Stimulated activated CD8-positive, alpha-beta memory T cell treated with anti-CD3 and anti-CD28 coated beads, Interleukin-4, amount 100 ng/mL, for 24 hours (primary cell): Measurements from ENCODE around the gene DKKL1.

ENCODE experiments used
- DNase-seq: peaks from one replicate; pipeline ENCODE4 v3.0.0-alpha.2; 2020; ENCODE audit warnings: low read depth

DKKL1 gene

GRCh38 chr19:49422407-49423070 is 58.9 kb downstream of the DKKL1 start:
- DNase-seq, result no peak

GRCh38 chr19:49423071-49423984 is 59.7 kb downstream of the DKKL1 start, which contains the start of gene PTH2:
Gene PTH2, minus strand, starts transcription at chr19:49423441. Its CDS starts 102 bp downstream, at chr19:49423339.
- no peak for DNase-seq

- DNase-seq, result no peak
These were observed 60.3 kb downstream of the DKKL1 start for GRCh38 chr19:49423985-49424303.
